IMR-90 (cell line): ENCODE measurements around the gene MAP1LC3B2. TPM values are rescaled to one million over a fixed set of nuclear protein-coding genes. Genes with fewer than 3 reads are reported as not detected.

Experiments used
- ATAC-seq: fragments of 200-7000 bp; cut with Tn5 transposase; 2 replicates; pipeline ENCODE4 v1.9.1; 2020; ENCODE audit warnings: low read depth, mild to moderate bottlenecking, moderate library complexity
- BruUV-seq: library from RNA; stranded (reverse); fragments of 400-500 nt; replicated peaks from 2 replicates; lab custom pipeline; 2021; lab: Mats Ljungman, UMichigan
- CTCF ChIA-PET: fragments of 300-600 bp; formaldehyde crosslinking; extraction: SDS; loops from one replicate; lab custom pipeline; 2021; ENCODE audit warnings: antibody characterized with exemption; lab: Yijun Ruan, JAX
- POLR2A ChIA-PET: fragments of 300-600 bp; sonication (Branson Sonifier 250); formaldehyde crosslinking; loops from one replicate; lab custom pipeline; 2022; ENCODE audit warnings: antibody characterized with exemption; ENCODE audit not compliant: unreplicated experiment; lab: Charles Lee
- DNase-seq: peaks from one replicate; pipeline ENCODE4 v3.0.0; 2013
- H2AFZ ChIP-seq: replicated peaks from 2 replicates; pipeline ENCODE3; 2013; ENCODE audit warnings: low read length, mild to moderate bottlenecking; ENCODE audit not compliant: poor library complexity
- H2AK5ac ChIP-seq: 2 replicates; pipeline ENCODE4 v1.6.1; 2013; ENCODE audit warnings: low read depth, low read length, inconsistent platforms
- H2AK9ac ChIP-seq: replicated peaks from 2 replicates; pipeline ENCODE3; 2013; ENCODE audit warnings: mild to moderate bottlenecking, low read depth, low read length, moderate library complexity; ENCODE audit not compliant: poor library complexity
- H2BK120ac ChIP-seq: 2 replicates; pipeline ENCODE4 v1.6.1; 2013; ENCODE audit warnings: low read depth, low read length, inconsistent platforms
- H2BK15ac ChIP-seq: 3 replicates; pipeline ENCODE4 v1.6.1; 2013; ENCODE audit warnings: low read depth, low read length, inconsistent platforms
- H2BK20ac ChIP-seq: 2 replicates; pipeline ENCODE4 v1.6.1; 2013; ENCODE audit warnings: low read depth, mild to moderate bottlenecking, inconsistent platforms, low read length, moderate library complexity
- H2BK5ac ChIP-seq: 2 replicates; pipeline ENCODE4 v1.6.1; 2013; ENCODE audit warnings: mild to moderate bottlenecking, low read depth, low read length, inconsistent platforms; ENCODE audit not compliant: poor library complexity, severe bottlenecking
- H3K14ac ChIP-seq: replicated peaks from 2 replicates; pipeline ENCODE4 v1.6.1; 2013; ENCODE audit warnings: low read depth, low read length, inconsistent platforms
- H3K18ac ChIP-seq: 2 replicates; pipeline ENCODE4 v1.6.1; 2013; ENCODE audit warnings: low read depth, low read length, control low read depth
- H3K23ac ChIP-seq: 2 replicates; pipeline ENCODE4 v1.6.1; 2013; ENCODE audit warnings: low read depth, low read length, inconsistent platforms
- H3K27ac ChIP-seq: 2 replicates; pipeline ENCODE4 v1.5.1; 2013; ENCODE audit warnings: mild to moderate bottlenecking, control low read depth, low read length; ENCODE audit not compliant: insufficient read depth
- H3K27me3 ChIP-seq: 2 replicates; pipeline ENCODE4 v1.6.1; 2013; ENCODE audit warnings: low read length; ENCODE audit not compliant: control insufficient read depth, insufficient read depth
- H3K36me3 ChIP-seq: 2 replicates; pipeline ENCODE4 v1.6.1; 2013; ENCODE audit warnings: low read length, mixed read lengths; ENCODE audit not compliant: control insufficient read depth, insufficient read depth
- H3K4ac ChIP-seq: 2 replicates; pipeline ENCODE4 v1.6.1; 2013; ENCODE audit warnings: low read depth, low read length, inconsistent platforms
- H3K4me1 ChIP-seq: 2 replicates; pipeline ENCODE4 v1.6.1; 2013; ENCODE audit warnings: low read length, mixed read lengths; ENCODE audit not compliant: control insufficient read depth, insufficient read depth
- H3K4me2 ChIP-seq: 2 replicates; pipeline ENCODE4 v1.6.1; 2013; ENCODE audit warnings: low read depth, mild to moderate bottlenecking, control low read depth, low read length, moderate library complexity
- H3K4me3 ChIP-seq: 2 replicates; pipeline ENCODE4 v1.5.1; 2013; ENCODE audit warnings: low read depth, mild to moderate bottlenecking, control low read depth, low read length, moderate library complexity; ENCODE audit not compliant: insufficient read depth
- H3K56ac ChIP-seq: 2 replicates; pipeline ENCODE4 v1.6.1; 2013; ENCODE audit warnings: low read length, inconsistent platforms; ENCODE audit not compliant: insufficient read depth; ENCODE audit errors: extremely low read depth
- H3K79me1 ChIP-seq, 2 experiments: 2 replicates each; pipeline ENCODE4 v1.6.1; 2013; ENCODE audit warnings: low read length in 2 of 2, inconsistent platforms in 1 of 2, low read depth in 1 of 2
- H3K9ac ChIP-seq: 2 replicates; pipeline ENCODE4 v1.6.1; 2013; ENCODE audit warnings: low read depth, low read length, control low read depth
- H3K9me1 ChIP-seq: 2 replicates; pipeline ENCODE4 v1.6.1; 2013; ENCODE audit warnings: low read length, inconsistent platforms; ENCODE audit not compliant: insufficient read depth
- H3K9me3 ChIP-seq: 2 replicates; pipeline ENCODE4 v1.6.1; 2013; ENCODE audit warnings: low read length; ENCODE audit not compliant: control insufficient read depth, insufficient read depth
- H4K20me1 ChIP-seq: 2 replicates; pipeline ENCODE4 v1.6.1; 2013; ENCODE audit warnings: low read length, inconsistent platforms; ENCODE audit not compliant: insufficient read depth
- H4K5ac ChIP-seq: 2 replicates; pipeline ENCODE4 v1.6.1; 2013; ENCODE audit warnings: mild to moderate bottlenecking, low read depth, low read length, control low read depth
- H4K8ac ChIP-seq, 2 experiments: 2 replicates each; pipeline ENCODE4 v1.6.1; 2013; ENCODE audit warnings: low read depth in 2 of 2, low read length in 2 of 2, control low read depth in 1 of 2, inconsistent platforms in 1 of 2
- H4K91ac ChIP-seq: 2 replicates; pipeline ENCODE4 v1.6.1; 2013; ENCODE audit warnings: low read depth, low read length, inconsistent platforms; ENCODE audit not compliant: insufficient read depth
- BHLHE40 ChIP-seq: fragments of 150-350 bp; IDR thresholded peaks from 2 replicates; pipeline ENCODE4 v1.6.1; 2016; ENCODE audit warnings: mild to moderate bottlenecking, low read depth, low read length
- CEBPB ChIP-seq: IDR thresholded peaks from 2 replicates; pipeline ENCODE4 v1.6.1; 2012; ENCODE audit warnings: low read depth, low read length, improper control_type of control experiment
- CHD1 ChIP-seq: IDR thresholded peaks from 2 replicates; pipeline ENCODE4 v1.6.1; 2012; ENCODE audit warnings: low read depth, low read length, improper control_type of control experiment
- FOS ChIP-seq: fragments of 150-350 bp; IDR thresholded peaks from 2 replicates; pipeline ENCODE4 v1.6.1; 2016; ENCODE audit warnings: low read depth, low read length
- MAFK ChIP-seq: IDR thresholded peaks from 2 replicates; pipeline ENCODE4 v1.6.1; 2012; ENCODE audit warnings: low read depth, low read length, improper control_type of control experiment
- MAZ ChIP-seq: IDR thresholded peaks from 2 replicates; pipeline ENCODE4 v1.6.1; 2012; ENCODE audit warnings: low read depth, mild to moderate bottlenecking, low read length, improper control_type of control experiment, moderate library complexity, borderline replicate concordance
- MXI1 ChIP-seq: IDR thresholded peaks from 2 replicates; pipeline ENCODE4 v1.6.1; 2012; ENCODE audit warnings: low read depth, mild to moderate bottlenecking, low read length, moderate library complexity, borderline replicate concordance
- NFE2L2 ChIP-seq: fragments of 150-350 bp; IDR thresholded peaks from 2 replicates; pipeline ENCODE4 v1.6.1; 2016; ENCODE audit warnings: low read depth, mild to moderate bottlenecking, low read length
- POLR2A ChIP-seq: IDR thresholded peaks from 2 replicates; pipeline ENCODE4 v1.6.1; 2012; ENCODE audit warnings: mild to moderate bottlenecking, low read depth, low read length
- RAD21 ChIP-seq: IDR thresholded peaks from 2 replicates; pipeline ENCODE4 v1.6.1; 2012; ENCODE audit warnings: low read length, improper control_type of control experiment
- RCOR1 ChIP-seq: IDR thresholded peaks from 2 replicates; pipeline ENCODE4 v1.6.1; 2012; ENCODE audit warnings: mild to moderate bottlenecking, low read length, improper control_type of control experiment; ENCODE audit not compliant: insufficient replicate concordance
- RFX5 ChIP-seq: IDR thresholded peaks from 2 replicates; pipeline ENCODE4 v1.8.0; 2012; ENCODE audit warnings: low read depth, mild to moderate bottlenecking, low read length, moderate library complexity
- SMC3 ChIP-seq: fragments of 150-350 bp; IDR thresholded peaks from 2 replicates; pipeline ENCODE4 v1.6.1; 2016; ENCODE audit warnings: low read depth, mild to moderate bottlenecking, antibody characterized with exemption, low read length, moderate library complexity
- WGBS, 2 experiments: methylation state at CpG; one replicate each; pipeline versions ENCODE4 v1.1.5 to v1.1.7; 2013; ENCODE audit warnings: missing lambda C conversion rate in 2 of 2; ENCODE audit not compliant: insufficient read length in 1 of 2; ENCODE audit errors: extremely low coverage in 2 of 2; 5-methylcytosine and 5-hydroxymethylcytosine counted together
- dilution Hi-C: fragments of 300-500 bp; cut with HindIII; formaldehyde crosslinking; loops from one replicate; pipeline ENCODE4 v1.14.3; 2018; ENCODE audit warnings: low sequenced_read_pairs; ENCODE audit not compliant: unreplicated experiment
- in situ Hi-C: fragments of 300-500 bp; cut with MboI; formaldehyde crosslinking; loops from 3 replicates; pipeline ENCODE4 v1.14.3; 2019; ENCODE audit warnings: low sequenced_read_pairs, inconsistent platforms, mixed read lengths
- intact Hi-C: fragments of 100-400 bp; cut with micrococcal nuclease; formaldehyde crosslinking; loops from 2 replicates; pipeline ENCODE4 v1.10.0; 2022
- polyA plus RNA-seq, 3 experiments: library from polyadenylated mRNA; depleted of rRNA; stranded (reverse); fragments of >200 nt; gene quantifications; 2 replicates each; pipeline ENCODE4 v1.2.3, GENCODE V29; 2012; ENCODE audit warnings: low replicate concordance in 1 of 3
- total RNA-seq: library from RNA; depleted of rRNA; stranded (reverse); fragments of >200 nt; gene quantifications from 2 replicates; pipeline ENCODE4 v1.2.3, GENCODE V29; 2012
- TF ChIP-seq, protein P1 (sequence below): fragments of 150-350 bp; IDR thresholded peaks from 2 replicates; pipeline ENCODE4 v1.6.1; 2017; ENCODE audit warnings: mild to moderate bottlenecking, antibody characterized with exemption, low read length, low read depth
- TF ChIP-seq, protein P2 (sequence below): fragments of 150-350 bp; IDR thresholded peaks from 2 replicates; pipeline ENCODE4 v1.6.1; 2016; ENCODE audit warnings: low read depth, mild to moderate bottlenecking, low read length, moderate library complexity, borderline replicate concordance
- TF ChIP-seq, protein P3 (sequence below): conservative IDR thresholded peaks from 2 replicates; pipeline ENCODE4 v1.5.1; 2012; ENCODE audit warnings: mild to moderate bottlenecking, low read depth, low read length, improper control_type of control experiment

MAP1LC3B2 gene
- total and polyA plus RNA-seq, 2 of the 4 experiments (the other 2 are of a cell fraction): 1.4 TPM; not detected in 1

DNA sequence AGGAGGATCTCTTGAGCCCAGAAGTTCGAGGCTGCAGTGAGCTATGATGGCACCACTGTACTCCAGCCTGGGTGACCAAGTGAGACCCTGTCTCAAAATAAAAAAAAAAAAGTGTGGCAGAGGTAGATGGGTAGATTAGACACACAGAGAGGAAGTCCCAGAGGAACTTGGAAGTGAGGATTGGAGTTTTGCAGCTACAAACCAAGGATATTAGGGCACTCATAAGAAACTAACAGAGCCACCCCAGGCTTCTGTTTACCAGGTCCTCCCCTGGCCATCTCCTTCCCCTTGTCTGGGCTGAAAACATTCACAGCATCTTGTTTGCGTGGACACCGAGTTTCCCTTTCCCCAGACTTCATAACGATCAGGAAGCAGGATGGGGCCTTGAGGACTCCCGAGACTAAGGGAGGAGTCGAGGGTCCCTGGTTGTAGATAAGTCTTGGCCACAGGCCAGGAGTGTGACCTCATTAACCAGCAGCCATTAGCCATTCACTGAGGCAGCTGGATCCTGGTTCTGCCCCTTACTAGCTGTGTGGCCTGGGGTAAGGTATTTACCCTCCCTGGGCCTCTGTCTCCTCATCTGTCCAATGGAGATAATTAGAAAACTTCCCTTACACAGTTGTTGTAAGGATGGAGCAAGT is 2.1 kb downstream of the MAP1LC3B2 start:
- no peak overlapping the region for H3K4me3 ChIP-seq
- H3K9me3 ChIP-seq: no peaks in the 10 kb centered on the region; the same call in 1 of the 2 replicates
- no peak overlapping the region for H3K56ac ChIP-seq
- dilution Hi-C loops (no loop called here), in situ Hi-C loops (no loop called here), intact Hi-C loops (no loop called here)
- no peak overlapping the region for H2AK9ac ChIP-seq
- no peaks in the 10 kb centered on the region for H3K79me1 ChIP-seq
- H3K9ac ChIP-seq: no peak overlapping the region
- no peak overlapping the region for H2BK120ac ChIP-seq
- H2BK5ac ChIP-seq: no peak overlapping the region
- WGBS, 2 experiments: no CpG with 5 or more reads among the region's 6 CpGs
- no peak overlapping the region for H2BK20ac ChIP-seq
- H4K20me1 ChIP-seq: no peaks in the 10 kb centered on the region
- no peak overlapping the region for H3K4me2 ChIP-seq
- no peak overlapping the region for H3K18ac ChIP-seq
- H3K27me3 ChIP-seq: no peaks in the 10 kb centered on the region; the same call in 1 of the 2 replicates
- no peak overlapping the region for H3K23ac ChIP-seq
- ChIA-PET POLR2A (no interaction called here), CTCF (no interaction called here)
- TF ChIP-seq BHLHE40 (no peak), CHD1 (no peak), MAZ (no peak), RAD21 (no peak), RCOR1 (no peak), MAFK (no peak), NFE2L2 (no peak), SMC3 (no peak), MXI1 (no peak), FOS (no peak), CEBPB (no peak), POLR2A (no peak), RFX5 (no peak)
- TF ChIP-seq, protein P1, sequence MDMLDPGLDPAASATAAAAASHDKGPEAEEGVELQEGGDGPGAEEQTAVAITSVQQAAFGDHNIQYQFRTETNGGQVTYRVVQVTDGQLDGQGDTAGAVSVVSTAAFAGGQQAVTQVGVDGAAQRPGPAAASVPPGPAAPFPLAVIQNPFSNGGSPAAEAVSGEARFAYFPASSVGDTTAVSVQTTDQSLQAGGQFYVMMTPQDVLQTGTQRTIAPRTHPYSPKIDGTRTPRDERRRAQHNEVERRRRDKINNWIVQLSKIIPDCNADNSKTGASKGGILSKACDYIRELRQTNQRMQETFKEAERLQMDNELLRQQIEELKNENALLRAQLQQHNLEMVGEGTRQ: no peak
- TF ChIP-seq, protein P2, sequence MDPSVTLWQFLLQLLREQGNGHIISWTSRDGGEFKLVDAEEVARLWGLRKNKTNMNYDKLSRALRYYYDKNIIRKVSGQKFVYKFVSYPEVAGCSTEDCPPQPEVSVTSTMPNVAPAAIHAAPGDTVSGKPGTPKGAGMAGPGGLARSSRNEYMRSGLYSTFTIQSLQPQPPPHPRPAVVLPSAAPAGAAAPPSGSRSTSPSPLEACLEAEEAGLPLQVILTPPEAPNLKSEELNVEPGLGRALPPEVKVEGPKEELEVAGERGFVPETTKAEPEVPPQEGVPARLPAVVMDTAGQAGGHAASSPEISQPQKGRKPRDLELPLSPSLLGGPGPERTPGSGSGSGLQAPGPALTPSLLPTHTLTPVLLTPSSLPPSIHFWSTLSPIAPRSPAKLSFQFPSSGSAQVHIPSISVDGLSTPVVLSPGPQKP: no peak
- TF ChIP-seq, protein P3, sequence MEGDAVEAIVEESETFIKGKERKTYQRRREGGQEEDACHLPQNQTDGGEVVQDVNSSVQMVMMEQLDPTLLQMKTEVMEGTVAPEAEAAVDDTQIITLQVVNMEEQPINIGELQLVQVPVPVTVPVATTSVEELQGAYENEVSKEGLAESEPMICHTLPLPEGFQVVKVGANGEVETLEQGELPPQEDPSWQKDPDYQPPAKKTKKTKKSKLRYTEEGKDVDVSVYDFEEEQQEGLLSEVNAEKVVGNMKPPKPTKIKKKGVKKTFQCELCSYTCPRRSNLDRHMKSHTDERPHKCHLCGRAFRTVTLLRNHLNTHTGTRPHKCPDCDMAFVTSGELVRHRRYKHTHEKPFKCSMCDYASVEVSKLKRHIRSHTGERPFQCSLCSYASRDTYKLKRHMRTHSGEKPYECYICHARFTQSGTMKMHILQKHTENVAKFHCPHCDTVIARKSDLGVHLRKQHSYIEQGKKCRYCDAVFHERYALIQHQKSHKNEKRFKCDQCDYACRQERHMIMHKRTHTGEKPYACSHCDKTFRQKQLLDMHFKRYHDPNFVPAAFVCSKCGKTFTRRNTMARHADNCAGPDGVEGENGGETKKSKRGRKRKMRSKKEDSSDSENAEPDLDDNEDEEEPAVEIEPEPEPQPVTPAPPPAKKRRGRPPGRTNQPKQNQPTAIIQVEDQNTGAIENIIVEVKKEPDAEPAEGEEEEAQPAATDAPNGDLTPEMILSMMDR: no peak
- H4K8ac ChIP-seq: no peak overlapping the region
- ATAC-seq (no peak), DNase-seq (no peak)
- H2AK5ac ChIP-seq: no peak overlapping the region
- H4K5ac ChIP-seq: no peak overlapping the region
- no peak overlapping the region for H2BK15ac ChIP-seq
- H3K9me1 ChIP-seq: no peaks in the 10 kb centered on the region
- no peak overlapping the region for H4K91ac ChIP-seq
- no peak overlapping the region for H3K4ac ChIP-seq
- H3K14ac ChIP-seq: no peak overlapping the region
- H2AFZ ChIP-seq: peak overlapping the region; percentile 9
- H3K4me1 ChIP-seq: peaks cover 2% of the 10 kb centered on the region; the same call in 1 of the 2 replicates
- no peak overlapping the region for H3K27ac ChIP-seq
- no TSS peak for BruUV-seq
- no peaks in the 10 kb centered on the region for H3K36me3 ChIP-seq
